ENCODE measurements around the gene MEN1.

Gene MEN1

DNA sequence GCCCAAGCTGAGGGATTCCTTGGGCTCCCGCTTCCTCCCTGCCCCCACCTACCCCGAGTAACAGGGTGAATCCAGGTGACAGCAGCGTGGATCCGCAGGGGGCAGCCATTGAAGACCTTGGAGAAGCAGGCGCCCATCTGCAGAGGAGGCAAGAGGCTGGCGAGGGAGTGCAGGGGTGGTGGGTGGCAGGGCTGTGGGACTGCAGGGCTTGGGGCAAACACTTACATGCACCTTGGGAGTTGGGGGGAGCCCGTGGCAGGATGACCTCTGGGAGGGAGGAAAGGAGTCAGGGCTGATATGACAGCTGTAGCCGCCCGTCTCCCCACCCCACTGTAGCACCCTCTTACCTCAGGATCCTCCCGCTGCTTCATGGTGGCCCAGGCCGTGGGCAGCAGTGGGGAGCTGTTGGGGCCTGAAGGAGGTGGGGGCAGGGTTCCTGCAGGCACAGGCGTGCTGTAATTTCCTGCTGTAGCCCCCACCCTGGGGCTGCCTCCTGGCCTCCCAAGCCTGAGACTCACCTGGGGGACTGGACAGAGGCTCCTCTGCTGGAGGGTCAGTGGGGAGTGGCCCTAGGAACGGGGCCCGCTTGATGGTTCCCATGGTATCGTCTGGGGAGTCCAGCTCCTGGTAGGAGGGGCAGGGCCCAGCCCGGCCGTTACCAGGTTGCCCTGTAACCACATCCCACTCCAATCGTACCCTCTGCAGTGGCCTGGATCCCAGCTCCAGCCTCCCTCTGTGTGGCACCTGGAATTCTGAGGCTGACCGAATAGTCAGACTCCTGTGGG lies 13.4 kb downstream of the MEN1 start:
- H3K4me1 ChIP-seq (ENCODE audit: control insufficient read depth, insufficient read depth, low read length): peaks cover 3% of the 10 kb centered on the region
- peaks cover 9 to 27% of the 10 kb centered on the region in 2 donors for H3K36me3 ChIP-seq (ENCODE audit: control insufficient read depth in 2 of 2, insufficient read depth in 2 of 2, low read length in 2 of 2)
- no peak overlapping the region for H3K4me3 ChIP-seq (ENCODE audit: low read length in 2 of 2)
- no peak overlapping the region for H3K27ac ChIP-seq (ENCODE audit: low read length)
- H3K9me3 ChIP-seq (ENCODE audit: control insufficient read depth in 2 of 2, low read length in 2 of 2): no peaks in the 10 kb centered on the region
- no peaks in the 10 kb centered on the region for H3K27me3 ChIP-seq (ENCODE audit: control insufficient read depth in 1 of 2, insufficient read depth in 2 of 2, low read length in 2 of 2)
- H3K9ac ChIP-seq (ENCODE audit: low read length in 2 of 2): no peak overlapping the region

DNA sequence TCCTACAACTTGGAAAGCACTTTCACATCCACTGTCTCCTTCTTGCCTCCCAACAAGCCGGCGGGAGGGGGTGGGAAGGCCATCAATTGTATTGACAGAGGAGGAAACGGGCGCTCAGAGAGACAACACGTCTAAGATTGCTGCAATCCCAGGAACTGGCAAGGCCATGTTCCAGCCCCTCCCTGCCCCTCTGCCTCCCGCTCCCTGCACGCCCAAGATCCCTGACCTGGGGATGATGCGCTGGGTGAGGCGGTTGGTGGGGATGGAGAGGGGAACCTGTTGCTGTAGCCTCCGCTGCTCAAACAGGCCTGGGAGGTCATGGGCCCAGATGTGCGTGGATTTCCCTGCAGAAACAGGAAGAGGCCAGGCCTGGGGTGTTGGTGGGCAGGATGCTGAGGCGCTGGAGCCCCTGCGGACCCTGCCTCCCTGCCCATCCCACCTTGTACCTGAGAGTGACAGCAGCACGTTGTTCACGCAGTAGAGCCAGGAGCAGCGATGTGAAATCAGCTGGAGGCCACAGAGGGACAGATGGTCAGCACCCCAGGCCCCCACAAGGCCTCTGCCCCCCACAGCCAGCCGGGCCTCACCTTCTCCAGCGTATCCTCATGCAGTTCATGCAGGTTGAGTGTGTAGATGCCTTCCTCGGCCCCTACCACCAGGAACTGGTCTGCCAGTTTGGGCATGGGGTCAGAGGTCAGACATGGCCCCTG lies 14.1 kb downstream of the MEN1 start:
- Histone ChIP-seq H3K9me3 (ENCODE audit: control insufficient read depth in 2 of 2, low read length in 2 of 2) (no peaks in the 10 kb centered on the region), H3K4me1 (ENCODE audit: control insufficient read depth, insufficient read depth, low read length) (no peaks in the 10 kb centered on the region), H3K9ac (ENCODE audit: low read length in 2 of 2) (no peak overlapping the region), H3K27ac (ENCODE audit: low read length) (no peak overlapping the region), H3K27me3 (ENCODE audit: control insufficient read depth in 1 of 2, insufficient read depth in 2 of 2, low read length in 2 of 2) (no peaks in the 10 kb centered on the region), H3K4me3 (ENCODE audit: low read length in 2 of 2) (no peak overlapping the region), H3K36me3 (ENCODE audit: control insufficient read depth in 2 of 2, insufficient read depth in 2 of 2, low read length in 2 of 2) (peaks cover 9 to 27% of the 10 kb centered on the region in 2 donors)

DNA sequence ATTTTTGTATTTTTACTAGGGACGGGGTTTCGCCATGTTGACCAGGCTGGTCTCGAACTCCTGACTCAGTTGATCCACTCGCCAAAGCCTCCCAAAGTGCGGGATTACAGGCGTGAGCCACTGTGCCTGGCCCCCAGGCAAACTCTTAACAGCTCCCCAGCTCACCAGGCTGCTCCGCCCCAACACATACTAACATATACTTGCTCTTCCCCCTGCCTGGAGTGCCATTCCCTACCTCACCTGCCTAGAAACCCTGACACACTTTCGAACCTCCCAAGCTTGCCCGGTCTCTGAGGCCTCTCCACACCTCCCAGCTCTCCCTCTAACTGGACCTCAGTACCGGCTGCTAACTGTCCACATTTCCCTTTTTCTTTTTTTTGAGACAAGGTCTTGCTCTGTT lies 15.8 kb downstream of the MEN1 start:
- Histone ChIP-seq H3K9ac (ENCODE audit: low read length in 2 of 2) (no peak overlapping the region), H3K27me3 (ENCODE audit: control insufficient read depth in 1 of 2, insufficient read depth in 2 of 2, low read length in 2 of 2) (no peaks in the 10 kb centered on the region), H3K9me3 (ENCODE audit: control insufficient read depth in 2 of 2, low read length in 2 of 2) (no peaks in the 10 kb centered on the region), H3K4me1 (ENCODE audit: control insufficient read depth, insufficient read depth, low read length) (no peaks in the 10 kb centered on the region), H3K36me3 (ENCODE audit: control insufficient read depth in 2 of 2, insufficient read depth in 2 of 2, low read length in 2 of 2) (peaks cover 9 to 30% of the 10 kb centered on the region in 2 donors), H3K27ac (ENCODE audit: low read length) (no peak overlapping the region), H3K4me3 (ENCODE audit: low read length in 2 of 2) (no peak overlapping the region)

DNA sequence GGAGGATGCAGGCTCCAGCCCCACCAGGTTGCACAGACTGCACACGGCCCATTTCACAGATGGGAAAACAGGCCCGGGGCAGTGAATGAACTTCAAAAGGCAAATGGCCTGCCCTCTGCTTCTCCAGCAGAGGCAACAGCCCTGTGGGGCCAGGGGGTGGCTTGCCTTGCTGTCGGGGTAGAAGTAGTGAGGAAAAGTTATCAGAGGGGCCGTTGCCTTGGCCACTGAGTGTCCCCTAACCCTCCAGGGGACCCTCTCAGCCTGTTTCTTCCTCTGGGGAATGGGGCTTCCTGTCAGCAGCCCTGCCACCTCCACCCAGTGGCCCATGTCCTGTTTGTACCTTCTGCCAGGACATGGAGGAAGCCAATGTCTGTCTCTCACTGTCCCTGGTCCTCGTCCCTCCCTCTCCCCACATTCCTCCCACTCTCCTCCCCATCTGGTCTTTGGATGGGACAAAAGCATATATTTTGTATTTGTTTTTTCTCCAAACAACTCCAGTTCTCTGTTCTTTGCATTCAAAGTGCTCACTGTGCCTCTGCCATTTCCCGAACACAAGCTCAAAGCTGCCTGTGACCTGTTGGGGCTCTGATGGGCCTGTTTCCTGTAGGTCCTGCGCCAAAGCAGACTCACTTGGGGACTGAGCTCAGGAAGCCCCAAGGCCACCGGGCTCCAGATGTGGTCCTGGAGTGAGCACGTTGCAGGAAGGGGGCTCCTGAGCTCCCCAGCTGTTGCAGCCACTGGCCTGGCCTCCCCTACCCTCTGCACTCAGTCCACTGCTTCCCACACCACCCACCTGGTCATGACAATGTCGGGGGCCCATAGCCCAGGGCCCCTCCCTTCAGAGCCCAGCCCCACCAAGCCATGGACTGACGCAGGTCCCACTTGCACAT lies 16.8 kb downstream of the MEN1 start:
- H3K27ac ChIP-seq (ENCODE audit: low read length): no peak overlapping the region
- peaks cover 9 to 25% of the 10 kb centered on the region in 2 donors for H3K36me3 ChIP-seq (ENCODE audit: control insufficient read depth in 2 of 2, insufficient read depth in 2 of 2, low read length in 2 of 2)
- H3K9me3 ChIP-seq (ENCODE audit: control insufficient read depth in 2 of 2, low read length in 2 of 2): no peaks in the 10 kb centered on the region
- no peak overlapping the region for H3K9ac ChIP-seq (ENCODE audit: low read length in 2 of 2)
- H3K27me3 ChIP-seq (ENCODE audit: control insufficient read depth in 1 of 2, insufficient read depth in 2 of 2, low read length in 2 of 2): no peaks in the 10 kb centered on the region
- no peaks in the 10 kb centered on the region for H3K4me1 ChIP-seq (ENCODE audit: control insufficient read depth, insufficient read depth, low read length)
- no peak overlapping the region for H3K4me3 ChIP-seq (ENCODE audit: low read length in 2 of 2)

DNA sequence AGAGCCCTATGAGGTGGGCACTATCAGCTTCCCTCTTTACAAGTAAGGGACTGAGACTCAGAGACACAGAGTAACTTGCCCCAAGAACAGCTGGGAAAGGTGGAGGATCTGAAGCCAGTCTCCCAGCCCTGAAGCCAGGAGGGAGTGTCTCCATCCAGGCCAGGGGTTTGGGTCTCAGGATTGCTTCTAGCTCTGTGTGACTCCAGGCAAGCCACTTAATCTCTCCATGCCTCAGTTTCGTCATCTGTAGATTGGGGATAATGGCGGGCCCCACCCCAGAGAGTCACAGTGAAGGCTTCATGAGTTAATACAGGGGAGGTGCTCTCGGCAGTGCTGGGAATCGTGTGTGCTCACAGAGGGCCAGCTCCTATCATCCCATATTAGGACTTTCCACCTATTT lies 17.9 kb downstream of the MEN1 start:
- Histone ChIP-seq H3K36me3 (ENCODE audit: control insufficient read depth in 2 of 2, insufficient read depth in 2 of 2, low read length in 2 of 2) (peaks cover 9 to 25% of the 10 kb centered on the region in 2 donors), H3K27ac (ENCODE audit: low read length) (no peak overlapping the region), H3K4me1 (ENCODE audit: control insufficient read depth, insufficient read depth, low read length) (peaks cover 2% of the 10 kb centered on the region), H3K27me3 (ENCODE audit: control insufficient read depth in 1 of 2, insufficient read depth in 2 of 2, low read length in 2 of 2) (no peaks in the 10 kb centered on the region), H3K9me3 (ENCODE audit: control insufficient read depth in 2 of 2, low read length in 2 of 2) (no peaks in the 10 kb centered on the region), H3K4me3 (ENCODE audit: low read length in 2 of 2) (no peak overlapping the region), H3K9ac (ENCODE audit: low read length in 2 of 2) (no peak overlapping the region)

DNA sequence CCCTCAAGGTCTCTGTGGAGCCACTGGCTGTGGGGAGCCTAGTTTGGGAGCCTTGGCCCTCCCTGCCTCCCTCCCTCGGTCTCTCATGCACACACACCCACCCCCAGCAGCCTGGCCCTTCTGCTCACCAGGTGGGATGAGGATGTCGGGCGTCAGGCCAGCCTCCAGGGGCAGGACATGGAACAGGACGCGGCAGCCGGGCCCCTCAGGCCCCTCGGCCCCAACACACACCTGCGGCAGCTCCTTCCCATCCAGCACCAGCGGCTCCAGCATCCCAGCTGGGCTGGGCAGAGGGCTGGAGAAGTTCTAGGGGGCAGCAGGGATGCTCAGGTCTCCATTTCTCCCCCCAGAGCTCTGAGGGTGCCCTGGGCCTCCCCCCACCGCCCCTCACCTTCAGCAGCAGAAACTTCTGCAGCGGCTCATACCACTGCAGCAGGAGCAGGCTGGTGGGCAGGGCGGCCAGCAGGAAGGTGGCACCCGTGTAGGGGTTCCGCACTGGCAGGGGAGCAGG lies 18.5 kb downstream of the MEN1 start:
- Histone ChIP-seq H3K27me3 (ENCODE audit: control insufficient read depth in 1 of 2, insufficient read depth in 2 of 2, low read length in 2 of 2) (no peaks in the 10 kb centered on the region), H3K4me3 (ENCODE audit: low read length in 2 of 2) (no peak overlapping the region), H3K27ac (ENCODE audit: low read length) (no peak overlapping the region), H3K9me3 (ENCODE audit: control insufficient read depth in 2 of 2, low read length in 2 of 2) (no peaks in the 10 kb centered on the region), H3K36me3 (ENCODE audit: control insufficient read depth in 2 of 2, insufficient read depth in 2 of 2, low read length in 2 of 2) (peaks cover 7 to 18% of the 10 kb centered on the region in 2 donors), H3K9ac (ENCODE audit: low read length in 2 of 2) (no peak overlapping the region), H3K4me1 (ENCODE audit: control insufficient read depth, insufficient read depth, low read length) (peaks cover 3% of the 10 kb centered on the region)

DNA sequence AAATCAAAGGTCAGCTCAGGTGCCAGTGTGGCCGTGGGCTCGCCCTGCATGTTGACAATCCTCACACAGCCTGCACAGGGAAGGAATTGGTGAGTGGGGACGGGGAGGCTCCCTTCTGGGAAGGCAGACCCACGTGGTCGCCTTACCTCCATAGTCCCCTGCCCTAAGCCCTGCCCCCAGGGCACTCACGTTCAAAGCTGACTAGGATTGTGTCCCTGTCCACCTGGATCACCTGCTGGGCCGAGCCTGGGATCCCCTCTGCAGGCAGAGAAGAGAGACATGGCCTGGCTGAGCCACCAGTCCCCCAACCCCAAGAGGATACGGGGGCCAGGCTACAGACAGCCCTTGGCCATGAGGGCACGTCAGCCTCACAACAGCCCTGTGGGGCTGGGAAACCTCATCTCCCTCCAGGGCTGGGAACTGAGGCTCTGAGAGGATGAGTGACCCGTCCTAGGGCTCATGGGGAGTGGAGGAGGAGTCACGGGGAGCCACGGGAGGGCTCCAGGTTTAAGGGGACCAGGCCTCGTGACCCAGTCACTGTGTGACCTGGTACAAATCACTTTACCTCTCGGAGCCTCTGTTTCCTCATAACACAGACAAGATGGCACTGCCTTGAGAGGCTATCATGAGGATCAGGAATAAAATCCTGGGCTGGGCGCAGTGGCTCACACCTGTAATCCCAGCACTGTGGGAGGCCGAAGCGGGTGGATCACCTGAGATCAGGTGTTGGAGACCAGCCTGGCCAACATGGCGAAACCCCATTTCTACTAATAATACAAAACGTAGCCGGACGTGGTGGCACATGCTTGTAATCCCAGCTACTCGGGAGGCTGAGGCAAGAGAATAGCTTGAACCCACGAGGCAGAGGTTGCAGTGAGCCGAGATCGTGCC lies 19.9 kb downstream of the MEN1 start:
- Histone ChIP-seq H3K36me3 (ENCODE audit: control insufficient read depth in 2 of 2, insufficient read depth in 2 of 2, low read length in 2 of 2) (peaks cover 0 to 10% of the 10 kb centered on the region in 2 donors), H3K4me1 (ENCODE audit: control insufficient read depth, insufficient read depth, low read length) (peaks cover 3% of the 10 kb centered on the region), H3K4me3 (ENCODE audit: low read length in 2 of 2) (no peak overlapping the region)

DNA sequence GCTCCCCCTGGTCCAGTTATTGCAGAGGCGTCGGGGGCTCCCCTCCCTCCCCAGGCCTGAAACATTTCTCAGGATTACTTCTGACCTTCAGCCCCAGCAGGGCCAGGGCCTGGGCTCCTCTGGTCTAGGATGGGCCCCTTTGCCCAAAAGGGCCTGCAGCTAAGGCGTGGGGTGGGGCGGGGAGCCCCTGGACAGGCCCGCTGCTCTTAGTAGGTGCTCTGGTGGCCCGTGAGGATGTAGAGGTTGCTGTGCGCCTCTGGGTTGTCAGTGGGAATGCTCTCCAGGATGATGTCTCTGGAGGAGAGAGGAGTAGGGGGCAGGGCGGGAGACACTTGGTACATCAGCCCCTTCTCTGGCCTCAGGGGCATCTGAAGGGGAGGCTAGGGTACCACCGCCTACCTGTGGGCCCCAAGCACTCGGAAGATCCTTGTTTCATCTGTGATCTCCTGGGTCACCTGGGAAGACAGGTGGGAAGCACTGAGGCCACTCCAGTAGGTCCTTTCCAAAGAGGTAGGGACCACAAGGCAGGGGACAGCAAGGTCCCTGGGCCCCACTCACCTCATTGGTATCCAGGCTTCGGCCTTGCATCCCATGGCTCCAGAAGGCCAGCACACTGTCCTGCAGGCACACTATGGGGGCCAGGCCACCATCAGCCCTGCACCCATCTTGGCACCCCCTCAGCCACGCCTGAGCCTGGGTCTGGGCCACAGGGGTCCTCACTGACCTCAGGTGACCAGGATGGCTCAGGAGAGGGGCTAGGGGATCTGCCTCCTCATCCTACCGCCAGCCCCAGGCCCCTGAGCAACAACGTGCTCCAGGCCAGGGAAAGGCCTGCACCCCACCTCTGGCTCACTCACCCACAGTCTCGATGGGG lies 20.8 kb downstream of the MEN1 start:
- no peak overlapping the region for H3K27ac ChIP-seq (ENCODE audit: low read length)
- H3K9me3 ChIP-seq (ENCODE audit: control insufficient read depth in 2 of 2, low read length in 2 of 2): no peaks in the 10 kb centered on the region
- H3K4me3 ChIP-seq (ENCODE audit: low read length in 2 of 2): no peak overlapping the region
- H3K4me1 ChIP-seq (ENCODE audit: control insufficient read depth, insufficient read depth, low read length): peaks cover 3% of the 10 kb centered on the region
- H3K36me3 ChIP-seq (ENCODE audit: control insufficient read depth in 2 of 2, insufficient read depth in 2 of 2, low read length in 2 of 2): peaks cover 0 to 10% of the 10 kb centered on the region in 2 donors
- H3K9ac ChIP-seq (ENCODE audit: low read length in 2 of 2): no peak overlapping the region
- no peaks in the 10 kb centered on the region for H3K27me3 ChIP-seq (ENCODE audit: control insufficient read depth in 1 of 2, insufficient read depth in 2 of 2, low read length in 2 of 2)

More for the DNA sequence above, 19.9 kb downstream of the MEN1 start:
- Histone ChIP-seq H3K27ac (ENCODE audit: low read length) (no peak overlapping the region), H3K9me3 (ENCODE audit: control insufficient read depth in 2 of 2, low read length in 2 of 2) (no peaks in the 10 kb centered on the region), H3K9ac (ENCODE audit: low read length in 2 of 2) (no peak overlapping the region), H3K27me3 (ENCODE audit: control insufficient read depth in 1 of 2, insufficient read depth in 2 of 2, low read length in 2 of 2) (no peaks in the 10 kb centered on the region)

Measured in stomach smooth muscle (tissue), 2 donors.